ENCODE results near the gene SFXN5.

The SFXN5 gene

DNA sequence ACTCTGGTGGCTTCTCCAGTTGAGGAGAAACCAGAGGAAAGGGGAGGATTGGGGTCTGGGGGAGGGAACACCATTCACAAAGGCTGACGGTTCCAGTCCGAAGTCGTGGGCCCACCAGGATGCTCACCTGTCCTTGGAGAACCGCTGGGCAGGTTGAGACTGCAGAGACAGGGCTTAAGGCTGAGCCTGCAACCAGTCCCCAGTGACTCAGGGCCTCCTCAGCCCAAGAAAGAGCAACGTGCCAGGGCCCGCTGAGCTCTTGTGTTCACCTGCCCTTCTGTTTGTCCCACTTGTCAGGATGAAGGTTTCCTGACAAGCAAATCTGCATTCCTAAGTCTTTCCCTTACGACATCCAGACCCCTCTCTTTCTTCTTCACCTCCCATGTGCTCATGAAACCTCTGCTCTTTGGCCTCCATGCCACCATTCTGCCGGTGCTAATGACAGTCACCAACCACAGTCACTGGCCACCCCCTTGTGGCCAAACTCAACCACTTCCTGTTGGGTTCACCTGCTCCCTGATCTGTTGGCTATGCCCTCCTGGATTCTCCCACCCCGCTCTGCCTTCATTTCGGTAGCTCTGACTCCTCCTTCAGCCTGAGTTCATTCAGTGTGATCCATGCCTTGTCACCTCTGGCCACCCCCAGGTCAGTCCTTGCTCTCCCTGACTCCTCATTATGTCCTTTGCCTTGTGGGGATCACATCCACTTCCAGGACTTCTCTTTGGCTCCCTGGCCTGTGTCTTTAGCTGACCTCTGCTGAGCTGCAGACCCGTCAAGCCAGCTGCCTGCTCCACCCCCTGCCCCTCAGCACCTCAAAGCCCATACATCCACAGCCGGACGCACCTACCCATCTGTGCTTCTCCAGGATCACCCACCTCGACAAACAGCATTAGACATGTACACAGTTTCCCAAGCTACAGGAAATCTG is 136.6 kb downstream of the SFXN5 start:
- DNase-seq, result no peak

DNA sequence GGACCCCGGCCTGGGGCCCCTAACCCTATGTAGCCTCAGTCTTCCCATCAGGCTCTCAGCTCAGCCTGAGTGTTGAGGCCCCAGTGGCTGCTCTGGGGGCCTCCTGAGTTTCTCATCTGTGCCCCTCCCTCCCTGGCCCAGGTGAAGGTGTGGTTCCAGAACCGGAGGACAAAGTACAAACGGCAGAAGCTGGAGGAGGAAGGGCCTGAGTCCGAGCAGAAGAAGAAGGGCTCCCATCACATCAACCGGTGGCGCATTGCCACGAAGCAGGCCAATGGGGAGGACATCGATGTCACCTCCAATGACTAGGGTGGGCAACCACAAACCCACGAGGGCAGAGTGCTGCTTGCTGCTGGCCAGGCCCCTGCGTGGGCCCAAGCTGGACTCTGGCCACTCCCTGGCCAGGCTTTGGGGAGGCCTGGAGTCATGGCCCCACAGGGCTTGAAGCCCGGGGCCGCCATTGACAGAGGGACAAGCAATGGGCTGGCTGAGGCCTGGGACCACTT is 137.8 kb downstream of the SFXN5 start:
- no peak for DNase-seq

DNA sequence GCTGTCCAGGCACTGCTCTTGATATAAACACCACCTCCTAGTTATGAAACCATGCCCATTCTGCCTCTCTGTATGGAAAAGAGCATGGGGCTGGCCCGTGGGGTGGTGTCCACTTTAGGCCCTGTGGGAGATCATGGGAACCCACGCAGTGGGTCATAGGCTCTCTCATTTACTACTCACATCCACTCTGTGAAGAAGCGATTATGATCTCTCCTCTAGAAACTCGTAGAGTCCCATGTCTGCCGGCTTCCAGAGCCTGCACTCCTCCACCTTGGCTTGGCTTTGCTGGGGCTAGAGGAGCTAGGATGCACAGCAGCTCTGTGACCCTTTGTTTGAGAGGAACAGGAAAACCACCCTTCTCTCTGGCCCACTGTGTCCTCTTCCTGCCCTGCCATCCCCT is 138.3 kb downstream of the SFXN5 start:
- DNase-seq, result no peak

DNA sequence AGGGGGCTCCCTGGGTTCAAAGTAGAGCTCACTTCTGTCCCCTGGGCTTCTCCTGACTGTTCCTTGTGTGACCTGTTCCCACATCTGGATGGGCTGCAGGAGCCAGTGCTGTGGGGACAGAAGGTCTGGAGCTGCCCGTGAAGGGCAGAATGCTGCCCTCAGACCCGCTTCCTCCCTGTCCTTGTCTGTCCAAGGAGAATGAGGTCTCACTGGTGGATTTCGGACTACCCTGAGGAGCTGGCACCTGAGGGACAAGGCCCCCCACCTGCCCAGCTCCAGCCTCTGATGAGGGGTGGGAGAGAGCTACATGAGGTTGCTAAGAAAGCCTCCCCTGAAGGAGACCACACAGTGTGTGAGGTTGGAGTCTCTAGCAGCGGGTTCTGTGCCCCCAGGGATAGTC is 138.7 kb downstream of the SFXN5 start:
- no peak for DNase-seq

DNA sequence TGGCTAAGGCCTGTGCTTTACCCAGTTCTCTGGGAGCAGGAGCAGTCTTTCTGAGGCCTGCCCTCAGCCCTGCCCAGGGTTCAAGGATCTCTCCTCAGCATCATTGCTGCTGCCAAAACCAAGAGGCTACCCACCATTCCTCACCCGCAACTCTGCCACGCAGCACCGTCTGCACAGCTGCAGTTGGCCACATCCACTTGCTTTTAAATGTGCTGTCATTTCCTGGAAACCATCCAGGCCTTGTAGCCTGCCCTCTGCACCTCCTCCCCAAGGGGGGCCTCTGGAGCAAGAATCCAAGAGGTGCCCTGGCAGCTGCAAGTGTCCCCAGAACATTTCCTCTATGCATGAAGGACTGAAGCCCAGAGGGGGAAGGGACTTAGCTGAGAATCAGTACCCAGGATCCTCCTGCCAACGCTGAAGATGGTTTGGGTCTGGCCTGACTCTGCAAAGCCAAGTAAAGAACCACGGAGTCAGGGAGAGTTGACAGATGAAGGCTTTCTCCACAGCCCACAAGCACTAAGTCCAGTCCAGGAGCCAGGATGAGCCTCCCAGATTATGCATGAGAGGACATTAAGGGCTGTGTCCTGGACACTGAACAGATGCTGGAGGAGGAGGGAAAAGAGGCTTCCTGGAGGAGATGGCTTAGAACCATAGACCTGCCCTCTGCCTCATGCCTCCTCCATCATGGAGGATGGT is 139.3 kb downstream of the SFXN5 start:
- DNase-seq, result no peak

DNA sequence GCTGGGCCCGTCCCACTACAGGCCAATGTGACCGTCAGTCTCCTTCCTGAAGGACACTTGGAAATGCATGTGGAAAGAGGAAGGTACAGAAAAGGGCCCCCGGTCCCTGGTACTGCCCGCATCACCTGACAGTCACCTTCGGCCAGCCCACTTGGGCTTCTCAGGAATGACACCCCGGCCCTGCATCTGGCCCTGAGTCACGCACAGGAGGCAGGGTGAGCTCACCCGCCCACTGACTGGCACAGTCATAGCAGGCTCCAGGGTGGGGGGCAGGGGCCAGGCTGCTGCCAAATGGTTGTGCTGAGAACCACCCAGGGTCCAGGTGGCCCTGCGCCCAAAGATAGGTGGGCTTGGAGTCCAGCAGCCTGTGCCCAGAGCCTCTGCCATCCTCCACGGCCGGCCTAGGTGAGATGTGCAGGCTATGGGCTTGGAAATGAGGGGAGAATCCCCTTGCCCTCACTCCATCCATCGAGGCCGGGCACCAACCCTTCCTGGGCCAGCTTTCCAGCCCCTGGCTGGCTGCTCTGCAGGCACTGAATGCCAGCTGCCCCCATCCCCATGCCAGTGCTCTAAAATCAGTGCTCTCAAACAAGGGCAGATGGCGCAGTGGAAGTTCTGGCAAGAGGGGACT is 140.1 kb downstream of the SFXN5 start:
- DNase-seq, result no peak

DNA sequence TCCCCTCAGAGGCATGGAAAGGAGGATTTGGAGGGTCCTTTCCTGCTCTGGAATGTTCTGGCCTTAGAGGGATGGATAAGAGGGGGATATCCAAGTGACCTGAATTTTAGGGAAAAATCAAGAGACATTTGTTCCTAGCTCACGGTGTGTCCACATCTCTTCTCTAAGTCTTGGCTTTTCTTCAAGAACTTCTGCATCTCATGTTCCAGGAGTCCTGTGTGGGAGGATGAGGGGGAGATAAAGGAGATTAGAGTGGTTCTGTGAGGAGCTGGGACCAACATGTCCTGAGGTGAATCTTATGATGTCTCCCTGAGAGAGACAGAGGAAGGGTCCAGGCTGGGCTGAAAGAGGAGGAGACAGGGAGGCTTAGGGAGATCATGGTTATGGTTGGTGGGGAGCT is 142.5 kb downstream of the SFXN5 start:
- no peak for DNase-seq

DNA sequence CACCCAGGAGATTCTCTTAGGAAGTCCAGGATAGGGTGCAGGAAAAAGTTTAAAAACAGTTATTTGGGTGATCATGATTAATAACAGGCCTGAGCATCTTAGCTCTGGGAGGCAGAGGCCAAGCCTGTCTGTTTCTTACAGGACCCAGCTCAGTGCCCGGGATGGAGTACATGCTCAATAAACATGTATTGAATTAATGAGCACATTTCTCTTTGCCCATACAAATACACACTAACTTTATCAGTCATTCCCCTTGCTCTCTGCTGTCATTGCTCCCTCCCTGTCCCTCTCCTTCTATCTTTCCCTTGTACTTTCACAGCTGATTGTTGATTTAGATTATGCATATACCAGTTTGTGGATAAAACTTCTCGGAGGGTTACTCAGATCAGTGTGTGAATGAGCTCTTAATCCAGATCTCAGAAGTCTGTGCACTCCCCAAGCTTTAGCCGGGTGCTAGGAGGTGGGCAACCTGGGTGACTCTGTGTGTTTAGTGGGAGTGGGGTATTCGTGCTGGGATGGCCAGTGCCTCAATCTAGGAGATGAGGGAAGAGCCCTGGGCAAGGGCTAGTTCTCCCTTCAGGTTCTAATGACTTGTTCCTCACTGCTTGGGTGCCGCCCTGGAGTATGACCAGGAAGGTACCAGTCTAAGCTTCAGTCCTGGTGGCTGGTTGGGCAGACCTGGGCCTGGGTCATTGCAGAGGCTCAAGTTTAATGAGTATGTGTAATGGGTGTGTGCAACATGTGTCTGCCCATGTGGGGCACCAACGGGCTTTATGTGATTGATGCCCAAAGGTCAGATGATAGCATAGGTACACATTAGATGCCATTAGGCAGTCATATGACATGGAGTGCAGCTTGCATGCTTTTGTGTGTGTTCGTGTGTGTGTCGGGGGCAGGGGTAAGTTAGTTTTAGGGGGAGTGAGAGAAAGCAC is 143.6 kb downstream of the SFXN5 start:
- DNase-seq, result no peak

DNA sequence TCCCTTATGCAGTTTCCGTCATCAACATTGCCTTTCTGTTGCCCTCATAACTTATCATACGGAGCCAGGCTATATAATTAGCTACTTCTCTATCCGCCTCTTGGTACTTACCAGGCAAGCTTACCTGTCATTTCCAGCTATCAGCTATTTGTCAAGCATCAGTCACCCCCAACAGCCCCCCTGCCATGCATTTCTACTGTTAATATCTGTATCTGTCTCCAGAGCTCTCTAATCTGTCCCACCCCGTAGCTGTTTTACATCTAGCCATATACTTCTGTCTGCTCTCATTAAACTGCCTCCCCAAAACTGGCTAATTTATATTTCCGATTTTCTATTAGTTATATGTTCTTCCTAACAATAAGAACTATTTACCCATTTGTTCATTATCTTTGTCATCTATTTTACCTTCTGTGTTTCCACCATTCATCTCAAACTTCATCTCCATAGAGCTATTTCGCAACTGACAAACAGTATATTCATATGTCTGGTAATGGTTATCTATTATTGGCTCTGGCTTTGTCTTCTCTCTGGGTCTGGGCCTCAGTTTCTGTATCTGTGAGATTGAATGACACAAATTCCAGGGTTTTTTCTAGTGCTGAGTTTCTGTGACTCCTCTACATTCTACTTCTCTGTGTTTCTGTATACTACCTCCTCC is 144.6 kb downstream of the SFXN5 start:
- no peak for DNase-seq

DNA sequence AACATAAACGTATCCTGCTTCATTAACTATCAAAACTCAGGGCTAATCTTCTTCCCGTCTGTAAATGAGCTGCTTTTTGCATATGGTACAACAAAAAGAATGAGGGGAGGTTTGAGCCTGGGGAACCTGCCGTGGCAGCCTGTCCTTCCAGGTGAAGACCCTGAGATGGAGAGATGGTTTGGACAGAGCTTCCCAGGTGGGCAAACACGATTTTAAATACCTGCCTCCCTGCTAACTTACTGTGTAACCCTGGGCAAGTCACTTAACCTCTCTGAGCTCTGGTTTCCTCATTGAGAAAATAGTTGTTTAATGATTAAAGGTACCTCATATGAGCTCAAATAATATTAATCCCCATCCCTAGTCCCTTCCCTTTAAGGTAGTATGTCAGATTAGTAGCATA is 145.1 kb downstream of the SFXN5 start:
- DNase-seq, result no peak

DNA sequence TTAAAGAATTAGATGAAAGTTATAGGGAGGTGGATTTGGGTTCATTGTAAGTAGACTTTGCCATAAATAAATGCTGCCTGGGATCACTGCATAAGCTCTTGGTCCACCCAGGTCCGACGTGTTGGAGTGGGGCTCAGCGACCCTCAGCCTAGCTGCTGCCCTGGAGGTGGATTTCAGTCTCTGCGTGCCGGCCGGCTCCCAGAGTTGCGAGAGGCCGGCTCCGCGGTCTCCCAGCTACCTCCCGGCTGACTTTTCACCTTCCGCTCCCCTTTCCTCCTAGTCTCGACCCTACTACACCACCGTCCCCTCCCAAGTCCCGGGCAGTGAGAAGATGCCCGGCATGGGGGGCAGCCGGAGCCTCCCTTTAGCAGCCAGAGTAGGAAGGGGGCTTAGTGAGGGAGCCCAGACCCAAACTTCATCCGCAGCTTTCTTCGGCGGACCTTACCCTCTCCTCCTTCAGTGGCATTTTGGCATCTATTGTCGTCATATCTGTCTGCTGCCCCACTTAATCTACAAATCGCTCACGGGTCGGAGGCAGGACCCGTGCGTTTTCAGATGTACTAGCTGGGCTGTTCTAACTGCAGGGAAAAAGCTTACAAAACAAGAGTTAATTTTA is 146.1 kb downstream of the SFXN5 start:
- DNase-seq, result no peak

DNA sequence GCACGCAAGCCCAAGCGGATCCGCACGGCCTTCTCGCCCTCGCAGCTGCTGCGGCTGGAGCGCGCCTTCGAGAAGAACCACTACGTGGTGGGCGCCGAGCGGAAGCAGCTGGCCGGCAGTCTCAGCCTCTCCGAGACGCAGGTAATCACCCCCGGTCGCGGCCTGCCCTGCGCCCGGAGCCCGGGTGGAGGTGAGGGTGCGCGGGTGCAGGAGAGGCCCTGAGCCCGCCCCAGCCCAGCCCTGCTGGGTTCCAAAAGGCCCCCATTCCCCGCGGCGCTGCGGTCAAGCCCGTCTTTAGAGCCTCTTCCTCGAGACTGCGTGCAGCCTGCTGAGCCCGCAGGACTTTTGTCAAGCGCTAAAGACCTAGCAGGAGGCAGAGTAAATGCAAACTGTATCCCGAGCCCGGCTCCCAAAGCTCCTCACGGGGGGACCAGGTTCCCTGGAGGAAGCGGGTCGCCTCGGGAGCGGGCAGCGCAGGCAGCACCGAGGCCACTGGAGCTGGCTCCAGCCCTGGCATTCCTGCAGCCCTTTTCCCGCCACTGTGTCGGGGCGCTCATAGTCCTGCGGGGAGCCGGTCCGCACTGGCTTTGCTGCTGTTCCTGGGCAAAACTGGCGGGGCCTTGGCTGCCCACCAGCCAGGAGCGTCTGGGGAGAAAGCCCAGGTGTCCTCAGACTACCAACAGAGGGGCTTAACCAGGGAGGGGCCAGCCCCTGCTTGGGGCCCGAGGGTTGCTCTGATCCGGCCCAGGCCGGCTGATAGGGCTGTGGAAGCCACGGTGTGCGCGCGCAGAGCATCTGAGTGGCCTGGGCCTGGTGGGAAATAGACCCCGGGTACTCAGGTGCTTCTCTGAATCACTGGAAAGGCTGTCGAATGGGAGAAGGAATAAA is 146.9 kb downstream of the SFXN5 start:
- no peak for DNase-seq

DNA sequence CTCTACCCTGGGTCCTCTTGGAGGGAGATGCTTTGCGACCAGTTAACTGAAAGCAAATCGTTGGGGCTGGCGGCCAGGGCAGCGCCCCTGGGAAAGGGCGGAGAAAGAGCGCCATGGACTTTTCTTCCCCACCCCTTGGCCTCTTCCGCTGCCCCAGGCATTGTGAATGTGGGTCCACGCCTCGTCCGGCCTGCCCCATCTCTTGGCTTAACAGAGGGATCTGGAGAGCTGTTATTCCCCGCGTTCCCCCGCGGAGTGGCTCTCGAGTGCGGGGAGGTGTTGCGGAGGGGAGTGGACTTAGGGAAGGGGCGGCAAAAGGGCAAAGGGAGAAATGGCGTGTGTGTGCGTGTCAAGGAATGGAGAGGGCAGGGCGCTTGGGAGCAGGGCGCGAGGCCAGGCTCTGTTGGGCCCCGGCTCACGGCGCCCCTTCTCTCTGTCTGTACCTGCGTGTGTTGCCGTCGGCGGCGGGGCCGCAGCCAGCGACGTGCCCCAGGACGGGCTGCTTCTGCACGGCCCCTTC is 147.6 kb downstream of the SFXN5 start:
- DNase-seq, result no peak

DNA sequence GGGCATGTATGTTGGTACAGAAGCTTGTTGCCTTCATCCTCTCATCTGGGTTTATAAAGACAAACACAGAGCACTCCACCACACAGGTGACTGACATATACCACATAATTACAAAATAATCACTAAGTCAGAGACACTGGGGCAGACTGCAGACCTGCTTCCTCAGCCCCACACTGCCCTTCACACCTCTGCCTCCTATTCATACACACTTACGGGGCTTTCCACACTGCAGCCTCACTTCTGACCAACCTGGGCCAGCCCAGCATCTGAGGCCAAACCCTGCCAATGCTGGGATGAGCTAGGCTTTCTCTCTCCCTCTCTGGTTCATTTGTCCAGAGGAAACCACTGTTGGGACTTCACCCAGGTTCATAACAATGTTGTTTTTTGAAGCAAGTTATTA is 149.7 kb downstream of the SFXN5 start:
- DNase-seq, result no peak

DNA sequence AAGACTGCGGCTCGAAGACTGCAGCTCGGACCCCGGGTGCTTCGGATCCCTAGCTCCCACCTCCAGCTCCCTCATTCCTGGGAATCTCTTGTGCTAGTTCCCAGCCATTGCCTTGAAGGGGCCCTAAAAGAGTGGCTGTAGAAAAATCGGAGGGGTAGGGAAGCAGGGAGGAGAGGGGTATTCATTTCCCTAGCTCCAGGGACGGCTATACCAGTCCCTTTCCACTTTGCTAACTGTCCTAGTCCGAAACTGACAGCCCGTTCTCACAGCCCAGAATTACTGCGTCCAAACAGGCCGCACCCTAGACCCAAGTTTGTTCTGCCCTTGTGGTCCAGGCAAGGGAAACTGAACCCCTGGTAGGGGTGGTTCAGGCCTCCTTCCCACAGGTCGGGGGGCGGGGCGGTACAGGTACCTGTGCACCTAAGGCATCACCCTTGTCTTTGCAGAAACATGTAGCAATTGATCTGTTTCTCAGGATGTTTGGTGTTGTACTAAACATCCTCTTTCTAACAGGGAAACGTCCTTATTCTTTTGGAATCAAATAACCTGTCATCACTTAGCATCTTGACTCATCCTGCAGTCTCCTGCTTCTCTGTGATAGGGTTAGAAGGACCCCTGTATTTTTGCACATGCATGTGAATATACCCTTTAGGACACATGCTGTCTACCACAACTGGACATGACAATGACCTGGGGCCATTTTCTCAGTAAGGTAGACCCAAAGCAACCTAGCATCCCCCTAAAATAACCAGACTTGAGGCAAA is 150.2 kb downstream of the SFXN5 start:
- DNase-seq, result no peak

DNA sequence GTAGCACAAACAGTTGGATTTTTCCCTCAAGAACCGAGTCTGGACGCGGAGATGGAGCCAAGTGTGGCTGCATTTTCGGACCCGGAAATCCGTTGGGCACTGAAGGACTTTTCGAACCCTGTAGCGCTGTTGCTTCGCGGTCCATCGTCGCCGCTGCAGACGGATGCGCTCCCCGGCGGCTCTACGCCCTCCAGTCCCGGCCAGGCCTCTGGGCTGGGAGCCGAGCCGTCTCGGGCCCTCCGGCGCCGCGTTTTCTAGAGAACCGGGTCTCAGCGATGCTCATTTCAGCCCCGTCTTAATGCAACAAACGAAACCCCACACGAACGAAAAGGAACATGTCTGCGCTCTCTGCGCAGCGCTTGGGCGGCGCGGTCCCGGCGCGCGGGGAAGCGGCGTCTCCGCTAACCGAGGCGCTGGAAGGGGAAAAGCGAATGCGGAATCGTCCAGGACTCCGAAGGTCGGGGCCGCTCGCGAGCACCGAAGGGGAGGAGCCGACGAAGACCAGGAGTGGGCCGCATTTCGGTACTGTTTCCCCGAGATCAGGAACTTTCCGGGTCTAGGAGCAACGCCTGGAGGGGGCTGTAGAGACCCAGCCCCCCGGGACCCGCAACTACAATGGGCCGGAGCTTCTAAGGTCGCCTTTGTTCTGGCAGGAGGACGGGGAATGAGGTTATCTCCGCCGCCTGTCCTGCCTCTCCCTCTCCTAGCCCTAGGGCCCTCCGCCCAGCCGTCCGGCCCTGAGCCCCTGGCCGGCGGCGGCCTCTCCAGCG is 151.0 kb downstream of the SFXN5 start:
- no peak for DNase-seq

DNA sequence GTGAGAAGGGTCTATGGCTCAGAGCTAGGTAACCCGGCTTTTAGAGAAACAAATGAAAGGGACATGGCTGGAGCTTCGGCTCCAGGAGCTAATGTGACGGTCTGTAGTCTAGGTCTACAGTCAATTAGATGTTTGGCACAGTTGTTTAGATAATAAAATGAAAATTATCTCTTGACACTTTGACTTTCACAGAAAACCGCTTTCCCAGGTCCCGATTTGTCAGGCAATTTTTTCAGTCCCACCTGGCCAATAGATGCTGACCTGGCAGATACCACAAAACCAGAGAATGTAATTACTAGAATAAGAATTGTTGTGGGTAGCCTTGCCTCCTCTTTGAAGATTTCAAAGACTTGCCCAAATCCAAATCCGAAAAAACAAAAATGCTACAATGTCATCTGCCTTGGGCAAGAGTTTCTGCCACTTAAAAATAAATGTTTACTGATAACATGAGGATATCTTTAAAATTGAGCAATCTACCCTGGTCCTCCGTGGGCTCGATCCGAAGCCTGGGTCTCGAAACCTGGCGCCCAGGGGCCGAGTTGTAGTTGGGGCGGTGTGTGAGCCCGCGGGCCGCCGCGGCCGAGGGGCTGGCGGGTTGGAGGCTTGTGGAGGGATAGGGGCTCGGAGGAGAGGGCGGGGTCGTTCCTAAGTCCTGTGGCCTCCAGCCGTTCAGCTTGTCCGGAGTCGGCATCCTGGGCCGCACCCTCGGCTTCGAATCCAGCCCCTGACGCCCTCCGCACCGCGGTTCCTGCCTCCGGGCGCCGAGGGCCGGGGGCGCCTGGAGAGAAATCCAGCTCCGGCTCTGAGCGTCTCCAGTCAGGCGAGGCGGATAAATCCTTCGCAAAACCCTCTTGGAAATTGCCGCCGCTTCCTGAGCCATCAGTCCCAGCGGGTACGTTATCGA is 151.8 kb downstream of the SFXN5 start:
- no peak for DNase-seq

Measured in fibroblast of skin of right biceps (primary cell).